Measurements from ENCODE around the gene NAA38.
"Not testable (repeated sequence)": the region's sequence is repeated elsewhere in the genome, so short reads cannot be mapped to it uniquely, and the experiment has no call there.

NAA38 gene

GRCh38 chr17:7825206-7825990 is 32.0 kb downstream of the NAA38 start:
- in situ Hi-C loops (cut with MboI; ENCODE audit: low sequenced_read_pairs): no loop called here

GRCh38 chr17:7824021-7824924 is 33.1 kb downstream of the NAA38 start:
- in situ Hi-C loops (cut with MboI; ENCODE audit: low sequenced_read_pairs): no loop called here

- in situ Hi-C loops (cut with MboI; ENCODE audit: low sequenced_read_pairs): no loop called here
Measured at GRCh38 chr17:7823581-7824001, 33.8 kb downstream of the NAA38 start.

GRCh38 chr17:7822126-7822525 is 35.2 kb downstream of the NAA38 start:
- in situ Hi-C loops (cut with MboI; ENCODE audit: low sequenced_read_pairs): no loop called here

GRCh38 chr17:7820231-7820630 is 37.1 kb downstream of the NAA38 start:
- in situ Hi-C loops (cut with MboI; ENCODE audit: low sequenced_read_pairs): no loop called here

- in situ Hi-C loops (cut with MboI; ENCODE audit: low sequenced_read_pairs): no loop called here
Measured at GRCh38 chr17:7818746-7819645, 38.4 kb downstream of the NAA38 start.

GRCh38 chr17:7818026-7818425 is 39.3 kb downstream of the NAA38 start:
- in situ Hi-C loops (cut with MboI; ENCODE audit: low sequenced_read_pairs): no loop called here

- in situ Hi-C loops (cut with MboI; ENCODE audit: low sequenced_read_pairs): no loop called here
Measured at GRCh38 chr17:7817643-7817964, 39.8 kb downstream of the NAA38 start.

- in situ Hi-C loops (cut with MboI; ENCODE audit: low sequenced_read_pairs): no loop called here
Measured at GRCh38 chr17:7816926-7817642, 40.3 kb downstream of the NAA38 start.

GRCh38 chr17:7814969-7815368 is 42.4 kb downstream of the NAA38 start:
- in situ Hi-C loops (cut with MboI; ENCODE audit: low sequenced_read_pairs): no loop called here

GRCh38 chr17:7811251-7811650 is 46.1 kb downstream of the NAA38 start:
- in situ Hi-C loops (cut with MboI; ENCODE audit: low sequenced_read_pairs): no loop called here

GRCh38 chr17:7809791-7810343 is 47.5 kb downstream of the NAA38 start:
- in situ Hi-C loops (cut with MboI; ENCODE audit: low sequenced_read_pairs): not testable (repeated sequence)

GRCh38 chr17:7809086-7809790 is 48.1 kb downstream of the NAA38 start:
- in situ Hi-C loops (cut with MboI; ENCODE audit: low sequenced_read_pairs): no loop called here

- in situ Hi-C loops (cut with MboI; ENCODE audit: low sequenced_read_pairs): no loop called here
Measured at GRCh38 chr17:7807206-7807605, 50.2 kb downstream of the NAA38 start.

All from HL-60/S4 (cell line).